Naive thymus-derived CD4-positive, alpha-beta T cell (primary cell): ENCODE data around the gene ZBTB47. TPM values are rescaled to one million over a fixed set of nuclear protein-coding genes. Genes with fewer than 3 reads are reported as not detected.
A peak's percentile ranks its signal among the peaks of the same experiment; 100 is the strongest.

Experiments used
- ATAC-seq: fragments of 150-1000 bp; cut with Tn5 transposase; 2 replicates; pipeline ENCODE4 v1.10.0; 2021; ENCODE audit warnings: mild to moderate bottlenecking, moderate library complexity
- CTCF ChIA-PET: fragments of 350-600 bp; sonication (Branson Sonifier 250); formaldehyde crosslinking; loops from one replicate; lab custom pipeline; 2021; ENCODE audit warnings: antibody characterized with exemption; lab: Charles Lee
- POLR2A ChIA-PET: fragments of 350-600 bp; sonication (Branson Sonifier 250); formaldehyde crosslinking; loops from one replicate; lab custom pipeline; 2021; ENCODE audit warnings: antibody characterized with exemption, inconsistent platforms; lab: Charles Lee
- DNase-seq, 9 donors: peaks; one replicate each; pipeline versions ENCODE4 v3.0.0 to v3.0.0-alpha.2; 2020 to 2022; ENCODE audit warnings: mixed read lengths in 1 of 9
- H3K27ac ChIP-seq: one replicate; pipeline ENCODE4 v1.7.0; 2013; ENCODE audit warnings: mild to moderate bottlenecking, low read depth, low read length, moderate library complexity
- H3K27me3 ChIP-seq, 2 donors: one replicate each; pipeline ENCODE4 v1.7.0; 2013; ENCODE audit warnings: low read length in 2 of 2, mild to moderate bottlenecking in 2 of 2, moderate library complexity in 2 of 2; ENCODE audit not compliant: control insufficient read depth in 2 of 2, insufficient read depth in 2 of 2
- H3K36me3 ChIP-seq, 3 experiments: 1 replicate in 2 of 3; 2 replicates in 1 of 3; pipeline ENCODE4 v1.7.0; 2013; ENCODE audit warnings: low read length in 3 of 3, mild to moderate bottlenecking in 3 of 3, moderate library complexity in 1 of 3; ENCODE audit not compliant: insufficient read depth in 3 of 3, control insufficient read depth in 2 of 3
- H3K4me1 ChIP-seq, 2 donors: one replicate each; pipeline ENCODE4 v1.7.0; 2013; ENCODE audit warnings: low read length in 2 of 2, mild to moderate bottlenecking in 2 of 2, moderate library complexity in 1 of 2; ENCODE audit not compliant: control insufficient read depth in 2 of 2, insufficient read depth in 2 of 2
- H3K4me3 ChIP-seq: 2 replicates; pipeline ENCODE4 v1.7.0; 2013; ENCODE audit warnings: mild to moderate bottlenecking, low read length
- H3K9me3 ChIP-seq, 3 experiments: 1 replicate in 2 of 3; 2 replicates in 1 of 3; pipeline ENCODE4 v1.7.0; 2013; ENCODE audit warnings: low read length in 3 of 3; ENCODE audit not compliant: control insufficient read depth in 2 of 3
- H3K27ac Mint-ChIP-seq, 9 donors: one replicate each; pipeline ENCODE4 v1.8.0; 2020 to 2022; ENCODE audit warnings: mixed read lengths in 9 of 9, mild to moderate bottlenecking in 8 of 9, moderate library complexity in 5 of 9, inconsistent platforms in 2 of 9
- H3K27me3 Mint-ChIP-seq, 5 donors: one replicate each; pipeline ENCODE4 v1.8.0; 2021 to 2022; ENCODE audit warnings: mixed read lengths in 5 of 5, mild to moderate bottlenecking in 1 of 5
- H3K36me3 Mint-ChIP-seq, 5 donors: one replicate each; pipeline ENCODE4 v1.8.0; 2020 to 2022; ENCODE audit warnings: mixed read lengths in 5 of 5, mild to moderate bottlenecking in 3 of 5, inconsistent platforms in 1 of 5
- H3K4me1 Mint-ChIP-seq, 7 donors: one replicate each; pipeline ENCODE4 v1.8.0; 2020 to 2022; ENCODE audit warnings: mixed read lengths in 7 of 7, mild to moderate bottlenecking in 3 of 7, inconsistent platforms in 1 of 7
- H3K4me3 Mint-ChIP-seq, 10 donors: one replicate each; pipeline ENCODE4 v1.8.0; 2020 to 2022; ENCODE audit warnings: mild to moderate bottlenecking in 10 of 10, mixed read lengths in 10 of 10, moderate library complexity in 6 of 10, inconsistent platforms in 2 of 10
- H3K9me3 Mint-ChIP-seq, 11 donors: one replicate each; pipeline ENCODE4 v1.8.0; 2020 to 2022; ENCODE audit warnings: mixed read lengths in 11 of 11, mild to moderate bottlenecking in 4 of 11, inconsistent platforms in 1 of 11, moderate library complexity in 1 of 11
- intact Hi-C, 2 donors: fragments of 100-400 bp; cut with micrococcal nuclease; formaldehyde crosslinking; loops; one replicate each; pipeline ENCODE4 v1.15.1; 2023
- polyA plus RNA-seq, 2 donors: library from polyadenylated mRNA; unstranded; fragments of 300-500 nt; fragmentation: Illumina TruSeq; gene quantifications; one replicate each; pipeline ENCODE4 v1.2.3, GENCODE V29; 2021
- total RNA-seq, 6 experiments: library from RNA in 5 of 6; stranded (reverse) in 5 of 6; gene quantifications; 1 replicate in 5 of 6; 2 replicates in 1 of 6; pipeline ENCODE4 v1.2.3 and lab custom pipeline; 2021 to 2026

Gene ZBTB47
- total and polyA plus RNA-seq, 7 experiments from 2014 or later = 0.38 to 3.8 (median 1.6) TPM; not detected in 2

- Histone ChIP-seq H3K27me3 (no peaks in the 10 kb centered on the region), H3K4me3 (no peak overlapping the region), H3K27ac (no peak overlapping the region), H3K4me1 (no peaks in the 10 kb centered on the region), H3K36me3 (no peaks in the 10 kb centered on the region), H3K9me3 (no peaks in the 10 kb centered on the region)
- DNase-seq (no peak), ATAC-seq (no peak)
- H3K4me3 Mint-ChIP-seq = no peak overlapping the region
- peaks cover 5 to 22% (median 11%) of the 10 kb centered on the region in 5 donors for H3K27me3 Mint-ChIP-seq
- H3K36me3 Mint-ChIP-seq = peaks cover 0 to 2% (median 0%) of the 10 kb centered on the region in 5 donors
- ChIA-PET POLR2A (no interaction called here), CTCF (no interaction called here)
- no peak overlapping the region for H3K27ac Mint-ChIP-seq
- peaks cover 0 to 6% (median 3%) of the 10 kb centered on the region in 7 donors for H3K4me1 Mint-ChIP-seq
- peaks cover 0 to 2% (median 0%) of the 10 kb centered on the region in 11 donors for H3K9me3 Mint-ChIP-seq
- intact Hi-C loops = no loop called here
These were observed 34.5 kb downstream of the ZBTB47 start for GRCh38 chr3:42688016-42688415.

GRCh38 chr3:42688487-42689420 lies 35.3 kb downstream of the ZBTB47 start:
- Histone ChIP-seq H3K27me3 (no peaks in the 10 kb centered on the region), H3K9me3 (no peaks in the 10 kb centered on the region), H3K36me3 (no peaks in the 10 kb centered on the region), H3K4me1 (no peaks in the 10 kb centered on the region), H3K4me3 (no peak overlapping the region), H3K27ac (no peak overlapping the region)
- Mint-ChIP-seq H3K36me3 (no peaks in the 10 kb centered on the region), H3K4me3 (no peak overlapping the region), H3K4me1 (peaks cover 0 to 6% (median 3%) of the 10 kb centered on the region in 7 donors), H3K27me3 (peaks cover 0 to 16% (median 7%) of the 10 kb centered on the region in 5 donors), H3K9me3 (peaks cover 0 to 2% (median 0%) of the 10 kb centered on the region in 11 donors), H3K27ac (no peak overlapping the region)
- intact Hi-C loops = no loop called here
- CTCF ChIA-PET = no interaction called here
- POLR2A ChIA-PET = no interaction called here
- no peak for ATAC-seq
- DNase-seq = no peak

GRCh38 chr3:42689421-42690014 lies 36.0 kb downstream of the ZBTB47 start:
- Mint-ChIP-seq H3K4me1 (peaks cover 0 to 6% (median 3%) of the 10 kb centered on the region in 7 donors), H3K9me3 (peaks cover 0 to 2% (median 0%) of the 10 kb centered on the region in 11 donors), H3K27ac (peak overlapping the region in 1 of 9 donors; percentile 39), H3K4me3 (no peak overlapping the region), H3K27me3 (peaks cover 0 to 16% (median 7%) of the 10 kb centered on the region in 5 donors), H3K36me3 (no peaks in the 10 kb centered on the region)
- no peaks in the 10 kb centered on the region for H3K9me3 ChIP-seq
- no peaks in the 10 kb centered on the region for H3K4me1 ChIP-seq
- DNase-seq (no peak), ATAC-seq (no peak)
- ChIA-PET CTCF (no interaction called here), POLR2A (no interaction called here)
- H3K27me3 ChIP-seq = no peaks in the 10 kb centered on the region
- no peak overlapping the region for H3K27ac ChIP-seq
- H3K36me3 ChIP-seq = no peaks in the 10 kb centered on the region
- no peak overlapping the region for H3K4me3 ChIP-seq
- intact Hi-C loops = no loop called here

- Histone ChIP-seq H3K27ac (no peak overlapping the region), H3K9me3 (no peaks in the 10 kb centered on the region), H3K36me3 (no peaks in the 10 kb centered on the region), H3K4me3 (no peak overlapping the region), H3K27me3 (no peaks in the 10 kb centered on the region), H3K4me1 (no peaks in the 10 kb centered on the region)
- CTCF ChIA-PET = interaction anchor here (0.7 kb wide), 1 partner anchor 11 kb away, joined by 3 read pairs; no protein-coding TSS in a partner anchor
- ATAC-seq = no peak
- Mint-ChIP-seq H3K27me3 (peaks cover 0 to 13% (median 7%) of the 10 kb centered on the region in 5 donors), H3K4me3 (no peak overlapping the region), H3K4me1 (peaks cover 0 to 6% (median 3%) of the 10 kb centered on the region in 7 donors), H3K27ac (no peak overlapping the region), H3K36me3 (no peaks in the 10 kb centered on the region), H3K9me3 (peaks cover 0 to 2% (median 0%) of the 10 kb centered on the region in 11 donors)
- POLR2A ChIA-PET = no interaction called here
- DNase-seq = no peak
- intact Hi-C loops = no loop called here
These were observed 36.7 kb downstream of the ZBTB47 start for GRCh38 chr3:42690191-42690590.

GRCh38 chr3:42690766-42691680 lies 37.5 kb downstream of the ZBTB47 start:
- Mint-ChIP-seq H3K4me1 (peaks cover 0 to 2% (median 0%) of the 10 kb centered on the region in 7 donors), H3K27ac (no peak overlapping the region), H3K27me3 (peaks cover 0 to 8% (median 4%) of the 10 kb centered on the region in 5 donors), H3K4me3 (no peak overlapping the region), H3K9me3 (peaks cover 0 to 2% (median 0%) of the 10 kb centered on the region in 11 donors), H3K36me3 (no peaks in the 10 kb centered on the region)
- H3K4me1 ChIP-seq = no peaks in the 10 kb centered on the region
- no peak overlapping the region for H3K27ac ChIP-seq
- H3K36me3 ChIP-seq = no peaks in the 10 kb centered on the region
- POLR2A ChIA-PET = no interaction called here
- ATAC-seq = no peak
- no peak for DNase-seq
- no peaks in the 10 kb centered on the region for H3K9me3 ChIP-seq
- no peak overlapping the region for H3K4me3 ChIP-seq
- intact Hi-C loops = no loop called here
- CTCF ChIA-PET = interaction anchor here (0.6 kb wide), 1 partner anchor 550 kb away, joined by 4 read pairs; no protein-coding TSS in a partner anchor
- no peaks in the 10 kb centered on the region for H3K27me3 ChIP-seq
